HCT116 (cell line): ENCODE measurements around the gene PHF2. TPM values are rescaled to one million over a fixed set of nuclear protein-coding genes. Genes with fewer than 3 reads are reported as not detected.

Experiments
- ATAC-seq: fragments of 200-7000 bp; cut with Tn5 transposase; 2 replicates; pipeline ENCODE4 v1.9.1; 2020; ENCODE audit warnings: mild to moderate bottlenecking, moderate library complexity
- BruUV-seq: library from RNA; stranded (reverse); fragments of 400-500 nt; replicated peaks from 2 replicates; lab custom pipeline; 2021; lab: Mats Ljungman, UMichigan
- CTCF ChIA-PET: fragments of 300-600 bp; sonication (Branson Sonifier 250); formaldehyde crosslinking; loops from one replicate; lab custom pipeline; 2021; ENCODE audit warnings: antibody characterized with exemption; lab: Charles Lee
- POLR2A ChIA-PET: fragments of 300-600, 350-600 bp; sonication (Branson Sonifier 250); formaldehyde crosslinking; loops from one replicate; lab custom pipeline; 2021; ENCODE audit warnings: antibody characterized with exemption; lab: Charles Lee
- RAD21 ChIA-PET, 2 experiments: fragments of 300-600 bp; sonication (Branson Sonifier 250); formaldehyde crosslinking; loops; one replicate each; lab custom pipeline; 2023; ENCODE audit warnings: low total read pairs in 2 of 2; ENCODE audit not compliant: uncharacterized antibody in 2 of 2, unreplicated experiment in 2 of 2, low non-redundant PET in 1 of 2; lab: Charles Lee
- DNase-seq: peaks from one replicate; pipeline ENCODE4 v3.0.0-alpha.2; 2010; ENCODE audit warnings: low read depth, low spot score
- H2AFZ ChIP-seq: fragments of 200-600 bp; shearing (Covaris generic), sonication (generic); 2 replicates; pipeline ENCODE4 v1.6.1; 2017; ENCODE audit warnings: low read depth, mixed run types, mixed read lengths, antibody characterized with exemption, low read length; ENCODE audit not compliant: poor library complexity, severe bottlenecking
- H3K27ac ChIP-seq: 2 replicates; pipeline ENCODE4 v1.5.1; 2012; ENCODE audit warnings: low read depth, low read length
- H3K27me3 ChIP-seq: fragments of 200-600 bp; sonication (generic); 2 replicates; pipeline ENCODE4 v1.6.1; 2016; ENCODE audit warnings: mixed run types, low read length, mixed read lengths; ENCODE audit not compliant: insufficient read depth
- H3K36me3 ChIP-seq, 2 experiments: fragments of 200-500 bp in 1 of 2; fragments of 200-600 bp in 1 of 2; sonication (Bioruptor generic) in 1 of 2; sonication (generic) in 1 of 2; 2 replicates each; pipeline versions ENCODE4 v1.5.1 to v1.6.1; 2014 to 2016; ENCODE audit warnings: low read length in 2 of 2, inconsistent platforms in 1 of 2, mixed read lengths in 1 of 2, mixed run types in 1 of 2; ENCODE audit not compliant: insufficient read depth in 2 of 2, control insufficient read depth in 1 of 2
- H3K4me1 ChIP-seq, 2 experiments: fragments of 200-600 bp in 1 of 2; sonication (generic) in 1 of 2; 2 replicates each; pipeline versions ENCODE4 v1.5.1 to v1.6.1; 2012 to 2017; ENCODE audit warnings: low read length in 2 of 2, inconsistent platforms in 1 of 2, mild to moderate bottlenecking in 1 of 2, mixed read lengths in 1 of 2, mixed run types in 1 of 2, moderate library complexity in 1 of 2; ENCODE audit not compliant: insufficient read depth in 2 of 2, control insufficient read depth in 1 of 2
- H3K4me2 ChIP-seq: fragments of 200-600 bp; sonication (generic); 2 replicates; pipeline ENCODE4 v1.6.1; 2017; ENCODE audit warnings: mixed run types, low read length, mixed read lengths
- H3K4me3 ChIP-seq, 2 experiments: fragments of 200-600 bp in 1 of 2; sonication (generic) in 1 of 2; replicated peaks in 1 of 2; 2 replicates each; pipeline ENCODE4 v1.5.1; 2011 to 2016; ENCODE audit warnings: low read length in 2 of 2, control low read depth in 1 of 2, low read depth in 1 of 2, mild to moderate bottlenecking in 1 of 2, mixed read lengths in 1 of 2, mixed run types in 1 of 2
- H3K79me2 ChIP-seq: fragments of 200-600 bp; sonication (generic); 2 replicates; pipeline ENCODE4 v1.6.1; 2017; ENCODE audit warnings: mild to moderate bottlenecking, mixed run types, low read length, moderate library complexity, mixed read lengths; ENCODE audit not compliant: insufficient read depth
- H3K9ac ChIP-seq: fragments of 200-600 bp; sonication (generic); 2 replicates; pipeline ENCODE4 v1.6.1; 2016; ENCODE audit warnings: low read length, mixed read lengths
- H3K9me2 ChIP-seq: fragments of 200-600 bp; sonication (generic), shearing (Covaris generic); 2 replicates; pipeline ENCODE4 v1.6.1; 2017; ENCODE audit warnings: mixed run types, mild to moderate bottlenecking, moderate library complexity; ENCODE audit not compliant: insufficient read depth
- H3K9me3 ChIP-seq, 2 experiments: fragments of 200-500 bp in 1 of 2; fragments of 200-600 bp in 1 of 2; sonication (Bioruptor generic) in 1 of 2; sonication (generic) in 1 of 2; 2 replicates each; pipeline ENCODE4 v1.6.1; 2014 to 2017; ENCODE audit warnings: low read length in 2 of 2, mixed read lengths in 2 of 2, inconsistent platforms in 1 of 2, low read depth in 1 of 2, mild to moderate bottlenecking in 1 of 2, mixed run types in 1 of 2, moderate library complexity in 1 of 2; ENCODE audit not compliant: control insufficient read depth in 1 of 2, insufficient read depth in 1 of 2
- H4K20me1 ChIP-seq: fragments of 200-600 bp; sonication (generic), shearing (Covaris generic); 2 replicates; pipeline ENCODE4 v1.6.1; 2017; ENCODE audit warnings: mixed run types, mild to moderate bottlenecking, moderate library complexity; ENCODE audit not compliant: insufficient read depth
- ATF3 ChIP-seq: IDR thresholded peaks from 2 replicates; pipeline ENCODE4 v1.6.1; 2012
- CBX3 ChIP-seq: IDR thresholded peaks from 2 replicates; pipeline ENCODE4 v1.6.1; 2012; ENCODE audit warnings: low read depth
- EZH2phosphoT487 ChIP-seq: fragments of 200-600 bp; IDR thresholded peaks from 2 replicates; pipeline ENCODE4 v1.6.1; 2018; ENCODE audit warnings: antibody characterized with exemption, borderline replicate concordance
- FOSL1 ChIP-seq: IDR thresholded peaks from 2 replicates; pipeline ENCODE4 v1.6.1; 2012; ENCODE audit warnings: low read depth
- JUND ChIP-seq: IDR thresholded peaks from 2 replicates; pipeline ENCODE4 v1.6.1; 2012
- RAD21 ChIP-seq: IDR thresholded peaks from 2 replicates; pipeline ENCODE4 v1.6.1; 2012; ENCODE audit warnings: low read depth, mild to moderate bottlenecking
- REST ChIP-seq: IDR thresholded peaks from 2 replicates; pipeline ENCODE4 v1.6.1; 2012; ENCODE audit warnings: low read depth
- intact Hi-C: fragments of 100-400 bp; cut with micrococcal nuclease; formaldehyde crosslinking; loops from 2 replicates; pipeline ENCODE4 v1.10.0; 2022
- total RNA-seq: library from RNA; stranded (reverse); gene quantifications from one replicate; pipeline ENCODE4 v1.2.1, GENCODE V29; 2021; ENCODE audit not compliant: unreplicated experiment

PHF2 gene
- total RNA-seq, 1 experiment from 2014 or later = 20.6 TPM

- intact Hi-C loops = no loop called here
- Histone ChIP-seq H3K4me3 (no peak overlapping the region), H4K20me1 (no peaks in the 10 kb centered on the region), H2AFZ (no peak overlapping the region), H3K36me3 (peaks cover 25 to 49% of the 10 kb centered on the region in 2 experiments), H3K4me1 (no peaks in the 10 kb centered on the region), H3K9ac (no peak overlapping the region), H3K4me2 (no peak overlapping the region), H3K27ac (no peak overlapping the region)
- CTCF ChIA-PET = no interaction called here
- no peak for ATAC-seq
- no peak for DNase-seq
- TF ChIP-seq JUND = no peak
- TF ChIP-seq REST = no peak
- no peak for TF ChIP-seq EZH2phosphoT487
- TF ChIP-seq RAD21 = no peak
- TF ChIP-seq ATF3 = no peak
- no peak for TF ChIP-seq CBX3
- TF ChIP-seq FOSL1 = no peak
- TF ChIP-seq, all 23 proteins: peak for 0
- RAD21 ChIA-PET = no interaction called here
- POLR2A ChIA-PET = no interaction called here
- no TSS peak for BruUV-seq
- Histone ChIP-seq H3K9me2 (no peaks in the 10 kb centered on the region), H3K79me2 (no peaks in the 10 kb centered on the region), H3K9me3 (no peaks in the 10 kb centered on the region), H3K27me3 (no peaks in the 10 kb centered on the region)
Measured at GRCh38 chr9:93558503-93558902, 17.9 kb upstream of the PHF2 start.
